A673 (cell line): ENCODE data around the gene WDR27. TPM values are rescaled to one million over a fixed set of nuclear protein-coding genes. Genes with fewer than 3 reads are reported as not detected.
A peak's percentile ranks its signal among the peaks of the same experiment; 100 is the strongest.

Experiments
- BruUV-seq: library from RNA; stranded (reverse); fragments of 400-500 nt; replicated peaks from 2 replicates; lab custom pipeline; 2021; lab: Mats Ljungman, UMichigan
- CTCF ChIA-PET: fragments of 300-600 bp; sonication (Branson Sonifier 250); formaldehyde crosslinking; loops from one replicate; lab custom pipeline; 2022; ENCODE audit warnings: antibody characterized with exemption; lab: Charles Lee
- POLR2A ChIA-PET: fragments of 300-600 bp; sonication (Branson Sonifier 250); formaldehyde crosslinking; loops from one replicate; lab custom pipeline; 2022; ENCODE audit warnings: antibody characterized with exemption; ENCODE audit not compliant: low non-redundant PET; lab: Charles Lee
- DNase-seq: peaks from one replicate; pipeline ENCODE4 v3.0.0-alpha.2; 2015; ENCODE audit warnings: low spot score
- H3K27ac ChIP-seq: fragments of 200-600 bp; sonication (generic); 2 replicates; pipeline ENCODE4 v1.5.1; 2016; ENCODE audit warnings: mixed run types, low read depth, mild to moderate bottlenecking, mixed read lengths, antibody characterized with exemption, low read length; ENCODE audit not compliant: poor library complexity, severe bottlenecking
- H3K27me3 ChIP-seq: fragments of 200-600 bp; sonication (generic); replicated peaks from 2 replicates; pipeline ENCODE4 v1.6.1; 2017; ENCODE audit warnings: mixed run types, low read depth, mild to moderate bottlenecking, mixed read lengths, antibody characterized with exemption, low read length; ENCODE audit not compliant: insufficient read depth, poor library complexity
- H3K36me3 ChIP-seq: fragments of 200-600 bp; sonication (generic); 2 replicates; pipeline ENCODE4 v1.6.1; 2016; ENCODE audit warnings: mixed run types, mild to moderate bottlenecking, mixed read lengths, antibody characterized with exemption, low read length; ENCODE audit not compliant: insufficient read depth, poor library complexity, severe bottlenecking
- H3K4me1 ChIP-seq: fragments of 200-600 bp; sonication (generic); 2 replicates; pipeline ENCODE4 v1.6.1; 2017; ENCODE audit warnings: mixed run types, mild to moderate bottlenecking, mixed read lengths, antibody characterized with exemption, low read length; ENCODE audit not compliant: insufficient read depth, poor library complexity, severe bottlenecking
- H3K4me3 ChIP-seq: fragments of 200-600 bp; sonication (generic); 2 replicates; pipeline ENCODE4 v1.5.1; 2016; ENCODE audit warnings: low read depth, mixed run types, mild to moderate bottlenecking, mixed read lengths, low read length; ENCODE audit not compliant: poor library complexity, severe bottlenecking
- H3K9me3 ChIP-seq: fragments of 200-600 bp; sonication (generic); 2 replicates; pipeline ENCODE4 v1.6.1; 2016; ENCODE audit warnings: mixed run types, low read depth, mild to moderate bottlenecking, mixed read lengths, antibody characterized with exemption, low read length; ENCODE audit not compliant: poor library complexity, severe bottlenecking
- EZH2 ChIP-seq: fragments of 200-600 bp; sonication (generic); IDR thresholded peaks from 2 replicates; pipeline ENCODE4 v1.6.1; 2017; ENCODE audit warnings: borderline replicate concordance, low read depth, mild to moderate bottlenecking, mixed read lengths, antibody characterized with exemption, low read length; ENCODE audit not compliant: poor library complexity, severe bottlenecking
- intact Hi-C: fragments of 100-400 bp; cut with micrococcal nuclease; formaldehyde crosslinking; loops from one replicate; pipeline ENCODE4 v1.10.0; 2022; ENCODE audit not compliant: unreplicated experiment
- total RNA-seq: library from RNA; stranded (reverse); gene quantifications from 2 replicates; pipeline ENCODE4 v1.2.3, GENCODE V29; 2021
- TF ChIP-seq, protein P1 (sequence below): fragments of 300-800, 200-600 bp; sonication (generic); conservative IDR thresholded peaks from 2 replicates; pipeline ENCODE4 v1.5.1; 2017; ENCODE audit warnings: low read depth, mild to moderate bottlenecking, antibody characterized with exemption, low read length, moderate library complexity, mixed read lengths

WDR27 gene
- total RNA-seq, 1 experiment from 2014 or later, result 77.3 TPM

DNA sequence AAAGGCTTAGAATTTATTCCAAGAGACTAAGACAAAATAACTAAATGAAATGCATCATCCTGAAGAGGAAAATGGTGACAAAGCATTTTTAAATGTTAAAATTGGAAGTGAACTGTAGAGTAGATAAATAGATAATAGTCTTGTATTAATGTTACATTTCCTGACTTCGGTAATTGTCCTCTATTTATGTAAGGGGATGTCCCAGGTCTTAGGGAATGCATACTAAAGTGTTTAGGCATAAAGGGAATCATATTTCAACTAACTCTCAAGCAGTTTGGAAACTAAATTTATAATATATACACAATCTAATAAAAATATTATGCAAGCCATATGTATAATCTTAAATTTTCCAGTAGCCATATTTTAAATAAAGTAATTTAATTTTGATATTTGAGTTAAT, 159.3 kb downstream of the WDR27 start:
- CTCF ChIA-PET, result no interaction called here
- no TSS peak for BruUV-seq

GRCh38 chr6:169539176-169539897, 162.5 kb downstream of the WDR27 start:
- H3K4me1 ChIP-seq, result no peaks in the 10 kb centered on the region
- H3K27me3 ChIP-seq, result no peaks in the 10 kb centered on the region
- TF ChIP-seq, protein P1, sequence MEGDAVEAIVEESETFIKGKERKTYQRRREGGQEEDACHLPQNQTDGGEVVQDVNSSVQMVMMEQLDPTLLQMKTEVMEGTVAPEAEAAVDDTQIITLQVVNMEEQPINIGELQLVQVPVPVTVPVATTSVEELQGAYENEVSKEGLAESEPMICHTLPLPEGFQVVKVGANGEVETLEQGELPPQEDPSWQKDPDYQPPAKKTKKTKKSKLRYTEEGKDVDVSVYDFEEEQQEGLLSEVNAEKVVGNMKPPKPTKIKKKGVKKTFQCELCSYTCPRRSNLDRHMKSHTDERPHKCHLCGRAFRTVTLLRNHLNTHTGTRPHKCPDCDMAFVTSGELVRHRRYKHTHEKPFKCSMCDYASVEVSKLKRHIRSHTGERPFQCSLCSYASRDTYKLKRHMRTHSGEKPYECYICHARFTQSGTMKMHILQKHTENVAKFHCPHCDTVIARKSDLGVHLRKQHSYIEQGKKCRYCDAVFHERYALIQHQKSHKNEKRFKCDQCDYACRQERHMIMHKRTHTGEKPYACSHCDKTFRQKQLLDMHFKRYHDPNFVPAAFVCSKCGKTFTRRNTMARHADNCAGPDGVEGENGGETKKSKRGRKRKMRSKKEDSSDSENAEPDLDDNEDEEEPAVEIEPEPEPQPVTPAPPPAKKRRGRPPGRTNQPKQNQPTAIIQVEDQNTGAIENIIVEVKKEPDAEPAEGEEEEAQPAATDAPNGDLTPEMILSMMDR, result no peak
- no peak for TF ChIP-seq EZH2
- no peak overlapping the region for H3K4me3 ChIP-seq
- H3K27ac ChIP-seq, result no peak overlapping the region
- POLR2A ChIA-PET, result no interaction called here
- BruUV-seq, result no TSS peak
- H3K36me3 ChIP-seq, result no peaks in the 10 kb centered on the region
- CTCF ChIA-PET, result no interaction called here
- no peak for DNase-seq
- no peaks in the 10 kb centered on the region for H3K9me3 ChIP-seq
- intact Hi-C loops, result no loop called here

More for the DNA sequence above, 159.3 kb downstream of the WDR27 start:
- Histone ChIP-seq H3K27me3 (no peaks in the 10 kb centered on the region), H3K27ac (no peak overlapping the region), H3K36me3 (no peaks in the 10 kb centered on the region), H3K4me3 (no peak overlapping the region), H3K9me3 (peaks cover 2% of the 10 kb centered on the region), H3K4me1 (no peaks in the 10 kb centered on the region)
- intact Hi-C loops, result no loop called here
- POLR2A ChIA-PET, result no interaction called here
- peak; percentile 36 for DNase-seq
- TF ChIP-seq EZH2, result no peak
- TF ChIP-seq, protein P1, result no peak

- intact Hi-C loops, result no loop called here
- POLR2A ChIA-PET, result no interaction called here
Observed at GRCh38 chr6:169536446-169537170, 165.2 kb downstream of the WDR27 start.

More at GRCh38 chr6:169536446-169537170, 165.2 kb downstream of the WDR27 start:
- CTCF ChIA-PET, result no interaction called here
- H3K9me3 ChIP-seq, result no peaks in the 10 kb centered on the region
- no peak for DNase-seq
- no peaks in the 10 kb centered on the region for H3K36me3 ChIP-seq
- H3K4me1 ChIP-seq, result no peaks in the 10 kb centered on the region
- BruUV-seq, result no TSS peak
- H3K4me3 ChIP-seq, result no peak overlapping the region
- no peak overlapping the region for H3K27ac ChIP-seq
- TF ChIP-seq, protein P1, result no peak
- TF ChIP-seq EZH2, result no peak
- H3K27me3 ChIP-seq, result no peaks in the 10 kb centered on the region
